HL-60/S4 treated with phorbol 12-myristate 13-acetate at 8.2 ng/mL for 4 days and 3 days (cell line): ENCODE results near the gene FAM210A.

ENCODE experiments used
- in situ Hi-C: fragments of 300-500 bp; cut with MboI; formaldehyde crosslinking; loops from 2 replicates; pipeline ENCODE4 v1.15.0; 2022; ENCODE audit warnings: low sequenced_read_pairs

The FAM210A gene

DNA sequence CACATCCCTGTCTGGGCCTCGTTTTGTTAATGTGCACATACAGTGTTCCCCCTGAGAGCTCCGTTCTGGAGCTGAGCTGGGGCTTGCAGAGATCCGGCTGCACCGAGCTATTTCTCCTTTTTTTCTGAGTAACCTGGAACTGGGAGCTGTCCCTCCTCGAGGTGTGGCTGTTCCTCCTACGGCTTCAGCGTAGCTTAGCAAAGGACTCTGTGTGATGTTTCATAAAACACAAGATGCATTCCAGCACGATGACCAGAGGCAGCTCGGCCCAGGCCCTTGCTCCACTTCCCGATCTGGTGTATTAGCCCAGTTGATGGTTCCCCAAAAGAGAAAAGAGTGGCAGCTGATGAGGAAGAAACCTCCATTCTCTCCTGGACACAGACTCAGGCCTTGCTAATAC is 103.0 kb downstream of the FAM210A start:
- in situ Hi-C loops: loop anchor here (25.0 kb wide), 1 partner anchor 186 kb away; no protein-coding TSS in a partner anchor

DNA sequence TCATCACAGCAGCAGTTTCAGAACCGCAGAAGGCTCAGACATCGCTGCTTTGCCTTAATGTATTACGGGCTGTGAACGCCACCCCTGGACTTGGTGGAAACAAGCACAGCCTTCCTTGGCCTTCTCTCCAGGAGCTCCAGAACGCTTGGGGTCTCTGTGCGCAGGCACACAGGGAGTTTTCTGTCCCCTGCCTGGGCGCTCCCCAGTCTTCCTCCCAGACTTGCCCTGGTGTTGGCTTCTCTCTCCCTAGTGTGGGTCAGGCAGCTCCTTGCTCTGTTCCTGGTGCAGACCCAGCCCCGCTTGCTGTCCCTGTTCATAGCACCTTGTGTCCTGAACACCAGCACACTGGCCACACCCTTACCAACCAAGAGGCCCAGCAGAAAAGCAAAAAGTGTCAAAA is 103.6 kb downstream of the FAM210A start:
- in situ Hi-C loops: loop anchor here (25.0 kb wide), 1 partner anchor 185 kb away; no protein-coding TSS in a partner anchor

DNA sequence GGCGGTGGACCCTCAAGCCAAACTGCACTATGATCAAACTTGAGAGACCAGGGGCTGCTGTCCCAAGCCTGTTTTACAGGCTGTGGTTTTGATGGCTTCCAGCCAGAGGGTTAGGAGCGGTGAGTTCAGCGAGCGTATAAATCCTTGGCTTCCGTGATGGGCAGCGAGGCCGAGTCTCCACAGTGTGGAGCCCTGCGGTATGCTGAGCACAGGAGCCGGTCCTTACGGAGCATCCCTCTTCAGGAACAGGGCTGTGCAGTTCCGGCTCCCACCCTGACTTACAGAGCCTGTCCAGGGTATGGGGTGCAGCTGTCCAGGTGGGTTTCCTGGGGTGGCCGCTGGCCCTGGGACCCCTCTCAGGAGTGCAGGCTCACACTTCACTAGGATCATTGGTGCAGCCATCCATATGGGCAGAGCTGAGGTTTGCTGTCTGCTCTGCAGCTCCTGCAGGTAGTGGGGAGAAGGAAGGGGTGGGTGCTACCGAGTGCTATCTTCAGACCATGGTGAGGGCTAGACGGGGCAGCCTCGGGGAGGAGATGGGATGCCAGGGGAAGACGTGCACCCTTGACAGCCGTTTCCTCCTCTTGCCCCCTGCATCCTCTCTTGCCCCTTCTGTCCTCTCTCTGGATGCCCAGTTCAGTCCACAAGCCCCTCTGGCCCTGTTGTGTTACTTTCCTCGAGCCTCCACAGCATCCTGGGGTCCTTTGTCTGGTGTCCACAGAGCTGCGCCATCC is 104.3 kb downstream of the FAM210A start:
- in situ Hi-C loops: loop anchor here (25.0 kb wide), 1 partner anchor 185 kb away; no protein-coding TSS in a partner anchor

DNA sequence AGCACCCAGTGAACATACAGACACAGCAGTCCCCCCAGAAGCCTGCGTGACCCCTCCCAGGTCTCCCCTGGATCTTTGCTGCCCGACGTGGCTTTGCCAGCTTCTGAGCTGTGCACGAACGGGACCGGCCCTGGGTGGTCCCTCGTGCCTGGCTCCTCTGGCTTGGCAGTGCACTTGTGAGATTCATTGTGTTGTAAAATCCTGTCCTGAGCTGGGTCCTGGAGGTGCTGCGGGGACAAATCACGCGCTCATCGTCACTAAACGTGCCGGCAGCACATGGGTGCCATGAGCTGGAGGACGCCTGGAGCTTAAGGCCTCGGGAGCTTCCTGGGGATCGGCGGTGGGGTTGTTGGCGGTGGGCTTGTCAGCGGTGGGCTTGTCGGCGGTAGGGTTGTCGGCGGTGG is 104.9 kb downstream of the FAM210A start:
- in situ Hi-C loops: loop anchor here (25.0 kb wide), 1 partner anchor 184 kb away; no protein-coding TSS in a partner anchor

DNA sequence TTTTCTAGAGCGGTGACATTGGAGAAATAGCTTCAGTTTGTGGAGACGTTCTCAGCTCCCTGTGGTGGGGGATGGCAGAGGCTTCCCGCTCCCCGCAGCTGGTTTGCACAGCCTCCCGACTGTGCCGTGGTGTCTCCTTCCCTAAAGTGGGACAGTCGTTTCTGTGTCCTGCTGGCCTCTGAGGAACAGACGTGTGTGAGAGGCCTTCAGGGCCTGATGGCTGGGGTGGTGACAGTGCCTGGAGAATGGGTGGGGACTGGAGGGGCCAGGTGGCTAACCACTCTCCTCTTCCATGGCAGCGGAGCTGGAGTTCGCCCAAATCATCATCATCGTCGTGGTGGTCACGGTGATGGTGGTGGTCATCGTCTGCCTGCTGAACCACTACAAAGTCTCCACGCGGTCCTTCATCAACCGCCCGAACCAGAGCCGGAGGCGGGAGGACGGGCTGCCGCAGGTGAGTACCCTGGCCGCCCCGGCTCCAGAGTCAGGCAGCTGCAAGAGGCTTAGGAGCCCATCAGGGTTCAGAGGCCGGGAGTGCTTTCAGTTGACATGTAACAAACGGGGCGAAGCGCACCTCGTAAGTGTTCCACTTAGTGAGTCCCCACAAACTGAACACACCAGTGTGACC is 105.4 kb downstream of the FAM210A start:
- in situ Hi-C loops: loop anchor here (25.0 kb wide), 1 partner anchor 184 kb away; no protein-coding TSS in a partner anchor

DNA sequence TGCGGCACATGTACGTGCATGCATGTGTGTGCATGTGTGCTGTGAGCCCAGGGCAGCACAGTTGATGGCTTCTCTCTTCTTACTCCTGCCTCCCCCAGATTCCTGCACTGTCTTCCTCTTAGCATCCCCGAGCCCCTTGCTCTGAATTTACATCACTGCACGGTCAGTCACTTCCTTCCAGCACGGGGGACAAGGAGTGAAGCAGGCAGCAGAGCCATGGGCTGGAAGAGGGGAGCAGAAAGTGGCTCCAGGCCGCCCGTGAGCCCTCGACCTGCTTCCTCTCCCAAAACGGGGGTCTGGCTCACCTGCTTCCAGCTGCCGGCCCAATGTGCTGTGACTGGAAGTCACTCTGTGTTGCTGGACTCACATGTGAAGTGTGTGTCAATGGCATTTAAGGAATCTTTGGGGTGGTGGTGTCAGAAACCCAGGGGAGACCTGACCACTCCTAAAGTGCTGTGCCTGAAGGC is 106.1 kb downstream of the FAM210A start:
- in situ Hi-C loops: loop anchor here (25.0 kb wide), 1 partner anchor 183 kb away; no protein-coding TSS in a partner anchor

DNA sequence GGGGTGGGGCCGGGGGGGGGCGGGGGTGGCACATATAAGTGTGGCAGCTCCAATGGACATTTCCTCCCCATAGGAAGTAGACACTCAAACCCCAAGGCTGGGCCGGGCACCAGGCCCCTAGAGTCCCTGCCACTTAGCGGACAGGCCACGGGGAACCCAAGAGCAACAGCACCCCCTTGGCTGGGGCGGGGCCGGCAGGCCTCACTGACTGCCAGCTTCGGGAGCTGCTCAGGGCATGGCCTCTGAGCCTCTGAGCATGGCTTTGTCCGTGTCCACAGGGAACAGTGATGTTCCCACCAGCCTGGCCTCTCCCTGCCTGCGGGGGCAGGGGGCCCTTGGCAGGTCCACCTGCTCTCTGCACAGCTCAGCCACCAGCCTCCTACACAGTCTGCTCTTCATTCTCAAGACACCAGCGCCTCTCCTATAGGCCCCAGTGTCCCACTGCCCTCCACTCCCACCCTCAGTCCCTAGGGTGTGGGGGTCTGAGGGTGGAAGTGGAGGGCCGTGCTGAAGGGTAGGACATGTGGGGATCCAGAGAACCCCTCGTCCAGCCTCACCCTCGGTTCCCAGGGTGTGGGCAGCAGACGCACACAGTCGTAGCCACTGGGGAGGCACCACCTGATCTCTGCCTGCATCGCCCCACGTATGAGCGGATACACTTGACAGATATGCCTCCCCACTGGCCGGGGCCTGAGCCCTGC is 106.7 kb downstream of the FAM210A start:
- in situ Hi-C loops: loop anchor here (10.0 to 25.0 kb wide), 2 partner anchors 55 to 182 kb away; no protein-coding TSS in a partner anchor

DNA sequence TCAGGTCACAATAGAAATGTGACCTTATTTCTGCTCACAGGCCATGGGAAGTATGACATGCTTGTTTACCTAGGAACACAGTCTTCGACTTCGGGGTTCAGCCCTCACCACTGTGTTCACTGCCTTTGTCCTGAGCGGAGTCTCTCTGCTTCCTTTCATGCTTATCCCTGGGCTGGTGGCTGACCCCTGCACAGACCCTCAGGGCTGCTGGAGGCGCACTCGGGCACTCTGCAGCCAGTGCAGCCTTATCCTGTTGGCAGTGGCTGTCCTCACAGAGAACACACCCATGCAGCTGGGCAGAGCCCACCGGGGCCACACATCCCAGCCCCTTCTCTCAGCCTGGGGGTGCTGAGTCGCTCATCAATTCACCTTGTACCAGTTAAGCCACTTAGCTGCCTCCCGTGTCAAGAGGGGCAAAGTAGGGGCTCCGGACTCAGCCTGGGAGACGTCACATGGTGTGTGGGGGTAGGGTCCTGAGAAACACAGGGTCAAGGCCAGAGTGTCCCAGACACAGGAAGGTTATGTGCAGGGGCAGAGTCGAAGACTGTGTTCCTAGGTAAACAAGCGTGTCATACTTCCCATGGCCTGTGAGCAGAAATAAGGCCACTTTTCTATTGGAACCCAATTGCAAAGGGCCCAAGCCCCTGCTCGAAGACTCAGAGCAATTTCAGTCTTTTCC is 107.5 kb downstream of the FAM210A start:
- in situ Hi-C loops: loop anchor here (10.0 to 25.0 kb wide), 2 partner anchors 54 to 182 kb away; no protein-coding TSS in a partner anchor

DNA sequence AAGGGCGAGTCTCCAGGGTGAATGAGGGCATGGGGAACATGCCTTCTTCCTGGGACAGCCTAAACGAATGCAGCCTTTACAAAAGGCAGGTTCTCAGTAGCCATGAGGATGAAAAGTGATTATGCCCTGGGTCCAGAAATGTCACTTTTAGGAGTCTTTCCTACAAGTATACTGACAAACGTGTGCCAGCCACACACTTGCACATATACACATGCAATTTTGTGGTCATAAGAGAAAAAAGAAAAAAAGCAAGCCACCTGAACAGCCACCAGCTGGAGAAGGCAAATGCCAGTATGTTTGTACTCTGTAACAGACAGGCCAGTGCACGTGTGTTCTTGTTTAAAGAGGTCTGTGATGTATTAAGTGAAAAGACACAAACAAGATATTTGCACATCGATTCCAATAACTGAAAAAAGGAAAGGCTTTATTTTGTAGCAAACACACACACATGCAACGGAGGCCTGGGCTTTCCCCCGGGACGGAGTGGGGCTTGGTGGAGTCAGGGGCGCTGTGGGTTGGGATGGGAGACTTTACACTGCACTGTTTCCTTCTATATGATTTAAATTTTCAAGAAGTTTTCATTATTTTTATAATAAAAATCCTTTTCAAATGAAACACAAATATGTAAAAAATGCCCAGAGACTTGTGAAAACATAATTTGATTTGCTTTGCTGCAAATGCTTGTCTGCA is 108.4 kb downstream of the FAM210A start:
- in situ Hi-C loops: loop anchor here (10.0 to 25.0 kb wide), 2 partner anchors 53 to 181 kb away; no protein-coding TSS in a partner anchor

DNA sequence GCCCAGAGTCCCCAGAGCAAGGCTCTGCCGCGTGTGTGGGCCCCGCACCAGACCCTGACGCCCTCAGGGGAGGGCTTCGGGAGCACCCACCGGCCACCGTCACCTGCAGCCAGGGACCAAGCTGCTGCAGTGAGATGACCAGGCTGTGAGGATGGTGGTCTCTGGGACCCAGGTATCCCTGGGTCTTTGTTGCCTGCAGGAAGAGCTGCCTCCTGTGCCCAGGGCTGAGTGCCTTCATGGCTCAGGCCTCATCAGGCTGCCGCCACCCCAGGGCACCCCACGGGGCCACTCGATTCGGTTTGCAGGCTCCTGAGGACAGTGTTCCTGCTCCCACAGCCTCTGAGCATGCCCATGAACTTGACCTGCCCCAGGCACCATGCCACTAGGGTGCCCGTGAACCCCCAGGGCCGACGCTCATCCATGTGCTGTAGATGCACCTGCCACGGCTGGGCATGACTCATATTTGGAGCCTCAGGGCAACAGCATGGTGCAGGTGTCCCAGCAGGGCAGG is 109.8 kb downstream of the FAM210A start:
- in situ Hi-C loops: loop anchor here (10.0 to 25.0 kb wide), 2 partner anchors 52 to 179 kb away; no protein-coding TSS in a partner anchor

DNA sequence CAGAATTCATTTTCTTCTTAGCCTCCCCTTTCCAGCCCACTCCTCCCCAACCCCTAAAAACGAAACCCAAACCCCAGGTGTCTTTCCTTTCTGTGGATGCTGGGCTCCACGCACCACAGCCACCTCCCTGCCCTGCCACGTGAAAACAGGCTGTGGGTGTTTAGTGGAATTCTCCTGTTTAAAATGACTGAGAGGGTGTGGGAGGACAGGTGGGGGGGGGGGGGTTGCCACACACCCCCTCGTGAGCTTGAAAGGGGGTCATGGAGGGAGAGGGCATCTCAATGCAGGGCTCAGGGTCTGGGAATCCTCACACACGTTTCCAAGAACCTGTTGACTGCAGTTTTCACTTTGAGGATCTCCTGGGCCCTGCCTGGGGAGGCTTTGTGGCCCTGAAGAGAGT is 110.3 kb downstream of the FAM210A start:
- in situ Hi-C loops: loop anchor here (10.0 to 25.0 kb wide), 2 partner anchors 51 to 179 kb away; no protein-coding TSS in a partner anchor

DNA sequence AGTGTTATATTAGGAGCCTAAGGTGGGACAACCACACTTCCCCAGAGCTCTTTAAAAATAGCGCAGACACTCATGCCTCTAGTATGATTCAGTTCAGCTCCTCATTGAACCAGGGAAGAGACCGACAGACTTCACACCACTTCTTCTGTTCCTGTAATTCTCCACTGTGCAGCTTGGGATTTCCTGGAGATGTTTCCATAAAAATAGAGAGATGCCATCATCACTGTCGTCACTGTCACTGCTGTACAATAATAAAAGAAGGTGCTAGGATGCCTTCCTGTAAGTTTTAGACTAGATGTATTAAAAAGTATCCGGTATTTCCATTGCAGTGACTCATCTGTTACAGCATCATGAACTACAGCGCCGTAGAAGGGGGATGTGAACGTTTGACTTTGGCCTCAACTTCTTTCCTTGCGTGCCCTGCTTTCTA is 110.9 kb downstream of the FAM210A start:
- in situ Hi-C loops: loop anchor here (10.0 to 25.0 kb wide), 2 partner anchors 51 to 178 kb away; no protein-coding TSS in a partner anchor

DNA sequence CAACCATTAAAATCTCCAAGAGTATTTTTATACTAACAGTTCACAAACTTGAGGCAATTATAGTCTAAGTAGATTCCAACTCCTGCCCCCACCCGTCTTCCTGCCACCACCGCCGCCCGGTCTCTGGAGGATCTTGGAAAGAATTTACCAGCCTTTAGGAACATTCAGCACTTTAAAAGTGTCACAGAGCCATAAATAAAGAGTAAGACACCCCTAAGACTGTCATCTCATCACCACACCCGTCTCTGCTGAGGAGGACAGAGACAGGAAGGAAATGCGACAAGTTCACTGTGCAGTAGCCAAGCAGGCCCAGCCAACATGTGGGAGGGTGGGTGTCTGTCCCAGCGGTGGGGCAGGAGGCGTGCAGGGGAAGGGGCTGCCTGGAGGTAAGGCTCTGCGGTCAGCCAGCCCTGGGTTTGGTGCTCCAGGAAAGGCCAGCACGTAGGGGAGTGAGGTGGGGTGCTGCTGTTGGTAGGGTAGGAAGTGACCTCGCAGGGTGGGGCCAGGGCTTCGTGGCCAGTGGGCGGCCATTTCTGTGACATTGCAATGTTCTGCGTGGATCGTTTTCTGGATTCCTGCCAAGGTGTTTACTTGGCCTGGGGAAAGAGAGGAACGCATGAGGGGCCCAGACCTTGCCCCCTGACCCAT is 111.6 kb downstream of the FAM210A start:
- in situ Hi-C loops: loop anchor here (10.0 to 25.0 kb wide), 2 partner anchors 50 to 177 kb away; no protein-coding TSS in a partner anchor

DNA sequence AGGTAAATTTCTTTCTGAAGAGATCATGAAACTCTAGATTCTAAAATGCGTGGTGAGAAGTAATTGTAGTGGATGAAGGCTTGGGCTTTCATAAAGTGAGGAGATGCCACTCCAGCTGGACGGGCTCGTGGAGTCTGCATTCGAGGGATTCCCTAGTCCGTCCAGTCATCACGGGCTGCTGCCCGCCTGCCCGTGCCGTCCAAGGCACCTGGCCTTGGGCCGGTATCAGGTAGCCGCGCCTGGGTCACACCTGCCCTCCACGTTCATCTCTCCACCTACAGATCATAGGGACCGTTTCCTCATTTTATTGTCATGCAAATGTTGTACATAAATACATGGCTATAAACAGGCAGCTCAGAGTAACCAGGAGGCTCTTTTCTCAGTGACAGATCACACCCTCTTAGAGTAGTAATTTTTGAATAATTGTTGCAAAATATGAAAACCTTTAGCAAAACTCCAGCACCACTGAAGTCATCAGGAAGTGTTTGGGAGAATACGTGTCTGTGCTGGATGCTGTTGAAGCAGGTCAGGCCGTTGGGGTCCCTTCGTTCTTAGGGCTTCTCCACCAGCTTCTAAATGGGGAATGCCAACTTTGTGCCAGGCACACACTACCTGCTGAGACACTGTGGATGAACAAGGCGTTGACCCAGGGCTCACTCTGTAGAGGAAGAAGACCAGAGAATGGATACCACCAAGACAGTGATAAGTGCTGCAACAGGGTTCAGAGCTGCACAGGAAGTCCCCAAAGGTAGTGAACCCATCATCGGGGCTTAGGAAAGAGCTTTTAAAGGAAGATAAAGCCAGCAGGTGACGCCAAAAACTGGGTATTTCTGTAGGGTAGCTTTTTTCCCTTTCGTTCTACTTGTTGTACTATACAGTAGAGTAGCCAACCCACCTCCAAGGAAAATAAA is 112.5 kb downstream of the FAM210A start:
- in situ Hi-C loops: loop anchor here (10.0 to 25.0 kb wide), 2 partner anchors 49 to 177 kb away; no protein-coding TSS in a partner anchor
